Measurements from ENCODE around the gene P2RY12.

Gene P2RY12

DNA sequence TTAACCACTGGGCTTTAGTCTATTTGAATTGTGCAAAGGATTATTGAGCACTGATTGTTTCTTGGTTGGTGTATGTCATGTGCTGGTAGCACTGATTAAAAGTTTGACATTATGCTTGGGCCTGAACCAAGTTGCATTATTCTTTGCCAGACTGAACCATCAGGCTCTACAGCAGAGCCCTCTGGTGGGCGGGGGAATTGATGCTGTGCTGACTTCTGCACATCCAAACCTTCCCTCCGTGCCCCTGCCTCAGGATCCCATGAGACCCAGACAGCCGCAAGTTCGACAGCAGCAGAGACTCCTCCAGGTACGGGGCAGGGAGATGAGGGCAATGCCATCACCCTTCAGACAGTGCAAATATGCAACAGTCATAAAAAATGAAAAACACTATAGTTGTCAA is 28.4 kb upstream of the P2RY12 start:
- Histone ChIP-seq H3K4me1 (no peaks in the 10 kb centered on the region), H3K36me3 (no peaks in the 10 kb centered on the region), H3K27ac (no peak overlapping the region), H3K4me3 (no peak overlapping the region), H3K9me3 (peaks cover 0 to 4% (median 0%) of the 10 kb centered on the region in 3 donors), H3K27me3 (no peaks in the 10 kb centered on the region)
- DNase-seq = no peak
- TF ChIP-seq, protein P1, sequence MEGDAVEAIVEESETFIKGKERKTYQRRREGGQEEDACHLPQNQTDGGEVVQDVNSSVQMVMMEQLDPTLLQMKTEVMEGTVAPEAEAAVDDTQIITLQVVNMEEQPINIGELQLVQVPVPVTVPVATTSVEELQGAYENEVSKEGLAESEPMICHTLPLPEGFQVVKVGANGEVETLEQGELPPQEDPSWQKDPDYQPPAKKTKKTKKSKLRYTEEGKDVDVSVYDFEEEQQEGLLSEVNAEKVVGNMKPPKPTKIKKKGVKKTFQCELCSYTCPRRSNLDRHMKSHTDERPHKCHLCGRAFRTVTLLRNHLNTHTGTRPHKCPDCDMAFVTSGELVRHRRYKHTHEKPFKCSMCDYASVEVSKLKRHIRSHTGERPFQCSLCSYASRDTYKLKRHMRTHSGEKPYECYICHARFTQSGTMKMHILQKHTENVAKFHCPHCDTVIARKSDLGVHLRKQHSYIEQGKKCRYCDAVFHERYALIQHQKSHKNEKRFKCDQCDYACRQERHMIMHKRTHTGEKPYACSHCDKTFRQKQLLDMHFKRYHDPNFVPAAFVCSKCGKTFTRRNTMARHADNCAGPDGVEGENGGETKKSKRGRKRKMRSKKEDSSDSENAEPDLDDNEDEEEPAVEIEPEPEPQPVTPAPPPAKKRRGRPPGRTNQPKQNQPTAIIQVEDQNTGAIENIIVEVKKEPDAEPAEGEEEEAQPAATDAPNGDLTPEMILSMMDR (IDR thresholded peaks at IDR 0.05) = no peak
- intact Hi-C loops (cut with DNase I; ENCODE audit: low total_unique reads) = no loop called here

DNA sequence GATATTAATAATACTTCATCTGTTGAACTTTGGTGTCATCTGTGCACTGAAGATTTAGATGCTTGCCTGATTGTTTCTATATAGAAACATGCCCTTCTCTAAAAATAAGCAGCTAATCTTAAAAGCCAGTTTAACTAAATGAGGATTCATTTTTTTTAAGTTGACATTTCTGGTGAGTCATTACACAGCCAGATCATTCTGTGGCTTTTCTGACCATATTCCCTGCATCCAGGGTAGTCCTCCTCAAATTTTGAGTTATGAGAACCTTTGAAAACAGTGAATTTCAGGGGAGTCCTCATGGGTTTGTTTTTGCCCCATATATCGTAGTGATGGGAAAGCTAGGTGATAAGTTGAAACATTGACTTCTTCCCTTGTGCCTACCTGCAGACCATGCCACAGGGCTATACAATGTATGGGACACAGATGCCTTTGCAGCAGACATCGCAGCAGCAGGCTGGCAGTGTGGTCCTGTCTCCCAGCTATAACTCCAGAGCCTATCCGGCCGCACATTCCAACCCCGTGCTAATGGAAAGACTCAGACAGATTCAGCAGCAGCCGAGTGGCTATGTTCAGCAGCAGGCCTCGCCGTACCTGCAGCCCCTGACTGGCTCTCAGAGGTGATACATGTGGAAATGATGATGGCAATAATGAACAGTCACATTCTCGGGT is 26.5 kb upstream of the P2RY12 start:
- H3K36me3 ChIP-seq = no peaks in the 10 kb centered on the region
- DNase-seq = no peak
- TF ChIP-seq, protein P1 (IDR thresholded peaks at IDR 0.05) = no peak
- no peak overlapping the region for H3K4me3 ChIP-seq
- H3K27me3 ChIP-seq = no peaks in the 10 kb centered on the region
- H3K9me3 ChIP-seq = peaks cover 0 to 4% (median 0%) of the 10 kb centered on the region in 3 donors
- H3K4me1 ChIP-seq = no peaks in the 10 kb centered on the region
- no peak overlapping the region for H3K27ac ChIP-seq
- intact Hi-C loops (cut with DNase I; ENCODE audit: low total_unique reads) = no loop called here

DNA sequence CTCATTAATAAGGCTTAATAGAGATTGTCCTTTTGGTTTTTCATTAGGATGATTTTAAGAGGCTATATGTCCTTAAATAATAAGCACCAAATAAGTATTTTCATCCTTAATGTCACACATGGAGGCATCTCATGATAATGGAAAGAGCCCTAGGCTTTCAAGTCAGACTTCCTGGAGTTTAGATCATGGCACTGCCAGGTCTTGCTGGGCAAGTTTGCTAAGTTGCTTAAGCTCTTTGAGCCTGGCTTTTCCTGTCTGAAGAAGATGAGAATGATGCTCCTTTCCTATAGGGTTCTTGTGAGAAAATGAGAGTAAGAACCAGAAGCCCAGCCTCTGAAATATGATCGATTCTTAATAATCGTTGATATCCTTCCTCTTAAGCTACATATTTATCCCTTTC is 23.4 kb upstream of the P2RY12 start:
- H3K4me3 ChIP-seq = no peak overlapping the region
- peaks cover 0 to 1% (median 0%) of the 10 kb centered on the region in 3 donors for H3K9me3 ChIP-seq
- intact Hi-C loops (cut with DNase I; ENCODE audit: low total_unique reads) = no loop called here
- H3K27me3 ChIP-seq = no peaks in the 10 kb centered on the region
- H3K36me3 ChIP-seq = no peaks in the 10 kb centered on the region
- DNase-seq = no peak
- no peak overlapping the region for H3K27ac ChIP-seq
- TF ChIP-seq, protein P1 (IDR thresholded peaks at IDR 0.05) = no peak
- no peaks in the 10 kb centered on the region for H3K4me1 ChIP-seq

DNA sequence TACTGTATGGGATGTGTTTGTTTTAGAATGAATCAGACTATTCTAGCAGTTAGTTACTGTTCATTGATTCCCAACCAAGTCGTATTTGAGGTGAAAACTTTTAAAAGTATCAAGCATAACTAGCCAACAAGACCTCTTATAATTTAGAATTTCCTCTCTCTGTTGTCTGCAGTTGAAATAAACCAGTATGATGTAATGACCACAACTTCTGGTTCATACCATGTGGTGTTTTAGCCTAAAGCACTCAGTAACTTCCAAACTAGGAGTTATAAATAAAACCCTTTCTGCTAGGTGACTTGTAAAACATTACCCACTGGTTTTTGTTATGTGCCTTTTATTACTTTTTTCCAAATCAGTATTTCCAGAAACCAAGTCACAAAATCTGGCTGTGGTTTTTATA is 19.8 kb upstream of the P2RY12 start:
- no peak overlapping the region for H3K27ac ChIP-seq
- DNase-seq = no peak

DNA sequence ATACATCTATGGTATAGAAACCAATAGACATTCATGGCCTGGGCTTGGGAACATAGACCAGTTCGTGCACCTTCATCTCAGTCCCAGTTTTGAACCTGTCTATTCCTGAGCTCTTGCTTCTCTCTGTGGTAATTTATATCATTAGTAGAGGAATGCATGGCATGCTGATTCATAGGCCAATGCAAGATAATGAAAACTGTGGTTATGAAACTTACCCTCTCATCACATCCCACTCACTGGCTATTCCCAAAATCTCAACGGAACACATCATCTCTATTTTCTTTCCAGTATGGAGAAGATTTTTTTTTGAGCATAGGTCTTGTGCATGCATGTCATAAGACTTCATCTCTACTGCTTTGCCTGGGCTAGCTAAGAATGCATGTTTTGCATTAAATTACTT is 18.7 kb upstream of the P2RY12 start:
- no peaks in the 10 kb centered on the region for H3K27me3 ChIP-seq
- intact Hi-C loops (cut with DNase I; ENCODE audit: low total_unique reads) = no loop called here
- no peaks in the 10 kb centered on the region for H3K4me1 ChIP-seq
- no peak for DNase-seq
- H3K36me3 ChIP-seq = no peaks in the 10 kb centered on the region
- TF ChIP-seq, protein P1 (IDR thresholded peaks at IDR 0.05) = no peak
- H3K27ac ChIP-seq = no peak overlapping the region
- no peaks in the 10 kb centered on the region for H3K9me3 ChIP-seq
- no peak overlapping the region for H3K4me3 ChIP-seq

More for the DNA sequence above, 19.8 kb upstream of the P2RY12 start:
- Histone ChIP-seq H3K4me1 (no peaks in the 10 kb centered on the region), H3K27me3 (no peaks in the 10 kb centered on the region), H3K4me3 (no peak overlapping the region), H3K9me3 (no peaks in the 10 kb centered on the region), H3K36me3 (no peaks in the 10 kb centered on the region)
- intact Hi-C loops (cut with DNase I; ENCODE audit: low total_unique reads) = no loop called here
- TF ChIP-seq, protein P1 (IDR thresholded peaks at IDR 0.05) = no peak

DNA sequence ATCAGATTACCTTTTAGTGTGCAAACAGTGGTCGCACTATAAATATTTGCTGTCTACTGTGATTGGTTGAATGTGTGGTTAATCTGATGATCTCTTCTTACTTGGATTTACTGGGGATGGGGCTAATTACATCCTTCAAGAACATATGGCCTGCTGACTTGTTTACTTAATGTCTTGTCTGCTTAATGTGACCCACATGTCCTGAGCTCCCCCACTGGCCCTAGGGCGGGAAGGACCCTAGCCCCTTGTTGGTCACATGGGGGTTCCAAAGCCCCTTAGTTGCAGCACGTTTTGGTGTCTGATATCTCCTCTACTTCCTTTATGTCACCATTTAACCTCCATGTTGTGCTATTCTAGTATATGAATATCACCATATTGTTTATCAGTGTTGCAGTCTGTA is 17.8 kb upstream of the P2RY12 start:
- Histone ChIP-seq H3K4me1 (no peaks in the 10 kb centered on the region), H3K27me3 (no peaks in the 10 kb centered on the region), H3K27ac (no peak overlapping the region), H3K9me3 (no peaks in the 10 kb centered on the region), H3K36me3 (no peaks in the 10 kb centered on the region), H3K4me3 (no peak overlapping the region)
- TF ChIP-seq, protein P1 (IDR thresholded peaks at IDR 0.05) = no peak
- intact Hi-C loops (cut with DNase I; ENCODE audit: low total_unique reads) = no loop called here
- DNase-seq = no peak

All from tibial artery (tissue), 4 donors.